A673 (cell line): ENCODE measurements around the gene GHRH. TPM values are rescaled to one million over a fixed set of nuclear protein-coding genes. Genes with fewer than 3 reads are reported as not detected.

Source experiments
- BruUV-seq: library from RNA; stranded (reverse); fragments of 400-500 nt; replicated peaks from 2 replicates; lab custom pipeline; 2021; lab: Mats Ljungman, UMichigan
- CTCF ChIA-PET: fragments of 300-600 bp; sonication (Branson Sonifier 250); formaldehyde crosslinking; loops from one replicate; lab custom pipeline; 2022; ENCODE audit warnings: antibody characterized with exemption; lab: Charles Lee
- POLR2A ChIA-PET: fragments of 300-600 bp; sonication (Branson Sonifier 250); formaldehyde crosslinking; loops from one replicate; lab custom pipeline; 2022; ENCODE audit warnings: antibody characterized with exemption; ENCODE audit not compliant: low non-redundant PET; lab: Charles Lee
- DNase-seq: peaks from one replicate; pipeline ENCODE4 v3.0.0-alpha.2; 2015; ENCODE audit warnings: low spot score
- H3K27ac ChIP-seq: fragments of 200-600 bp; sonication (generic); 2 replicates; pipeline ENCODE4 v1.5.1; 2016; ENCODE audit warnings: mixed run types, low read depth, mild to moderate bottlenecking, mixed read lengths, antibody characterized with exemption, low read length; ENCODE audit not compliant: poor library complexity, severe bottlenecking
- H3K27me3 ChIP-seq: fragments of 200-600 bp; sonication (generic); replicated peaks from 2 replicates; pipeline ENCODE4 v1.6.1; 2017; ENCODE audit warnings: mixed run types, low read depth, mild to moderate bottlenecking, mixed read lengths, antibody characterized with exemption, low read length; ENCODE audit not compliant: insufficient read depth, poor library complexity
- H3K36me3 ChIP-seq: fragments of 200-600 bp; sonication (generic); 2 replicates; pipeline ENCODE4 v1.6.1; 2016; ENCODE audit warnings: mixed run types, mild to moderate bottlenecking, mixed read lengths, antibody characterized with exemption, low read length; ENCODE audit not compliant: insufficient read depth, poor library complexity, severe bottlenecking
- H3K4me1 ChIP-seq: fragments of 200-600 bp; sonication (generic); 2 replicates; pipeline ENCODE4 v1.6.1; 2017; ENCODE audit warnings: mixed run types, mild to moderate bottlenecking, mixed read lengths, antibody characterized with exemption, low read length; ENCODE audit not compliant: insufficient read depth, poor library complexity, severe bottlenecking
- H3K4me3 ChIP-seq: fragments of 200-600 bp; sonication (generic); 2 replicates; pipeline ENCODE4 v1.5.1; 2016; ENCODE audit warnings: low read depth, mixed run types, mild to moderate bottlenecking, mixed read lengths, low read length; ENCODE audit not compliant: poor library complexity, severe bottlenecking
- H3K9me3 ChIP-seq: fragments of 200-600 bp; sonication (generic); 2 replicates; pipeline ENCODE4 v1.6.1; 2016; ENCODE audit warnings: mixed run types, low read depth, mild to moderate bottlenecking, mixed read lengths, antibody characterized with exemption, low read length; ENCODE audit not compliant: poor library complexity, severe bottlenecking
- CTCF ChIP-seq: fragments of 300-800, 200-600 bp; sonication (generic); conservative IDR thresholded peaks from 2 replicates; pipeline ENCODE4 v1.5.1; 2017; ENCODE audit warnings: low read depth, mild to moderate bottlenecking, antibody characterized with exemption, low read length, moderate library complexity, mixed read lengths
- EZH2 ChIP-seq: fragments of 200-600 bp; sonication (generic); IDR thresholded peaks from 2 replicates; pipeline ENCODE4 v1.6.1; 2017; ENCODE audit warnings: borderline replicate concordance, low read depth, mild to moderate bottlenecking, mixed read lengths, antibody characterized with exemption, low read length; ENCODE audit not compliant: poor library complexity, severe bottlenecking
- intact Hi-C: fragments of 100-400 bp; cut with micrococcal nuclease; formaldehyde crosslinking; loops from one replicate; pipeline ENCODE4 v1.10.0; 2022; ENCODE audit not compliant: unreplicated experiment
- total RNA-seq: library from RNA; stranded (reverse); gene quantifications from 2 replicates; pipeline ENCODE4 v1.2.3, GENCODE V29; 2021

Gene GHRH
- total RNA-seq, 1 experiment from 2014 or later = not detected

GRCh38 chr20:37205130-37205529 lies 56.5 kb downstream of the GHRH start:
- Histone ChIP-seq H3K36me3 (peaks cover 82% of the 10 kb centered on the region), H3K27me3 (no peaks in the 10 kb centered on the region), H3K4me3 (no peak overlapping the region), H3K9me3 (no peaks in the 10 kb centered on the region), H3K4me1 (peaks cover 8% of the 10 kb centered on the region), H3K27ac (no peak overlapping the region)
- intact Hi-C loops = no loop called here
- ChIA-PET POLR2A (no interaction called here), CTCF (interaction anchor here (0.6 kb wide), 1 partner anchor 276 kb away, joined by 3 read pairs; no protein-coding TSS in a partner anchor)
- no TSS peak for BruUV-seq
- DNase-seq = no peak
- TF ChIP-seq CTCF (no peak), EZH2 (no peak)

GRCh38 chr20:37204056-37204455 lies 57.6 kb downstream of the GHRH start:
- Histone ChIP-seq H3K27me3 (no peaks in the 10 kb centered on the region), H3K36me3 (peaks cover 80% of the 10 kb centered on the region), H3K4me1 (peaks cover 8% of the 10 kb centered on the region), H3K27ac (no peak overlapping the region), H3K4me3 (no peak overlapping the region), H3K9me3 (no peaks in the 10 kb centered on the region)
- no TSS peak for BruUV-seq
- DNase-seq = no peak
- ChIA-PET POLR2A (no interaction called here), CTCF (no interaction called here)
- TF ChIP-seq CTCF = no peak
- TF ChIP-seq EZH2 = no peak
- intact Hi-C loops = no loop called here

GRCh38 chr20:37202267-37202943 lies 59.2 kb downstream of the GHRH start:
- H3K27me3 ChIP-seq = no peaks in the 10 kb centered on the region
- CTCF ChIA-PET = no interaction called here

More at GRCh38 chr20:37202267-37202943, 59.2 kb downstream of the GHRH start:
- H3K27ac ChIP-seq = no peak overlapping the region
- intact Hi-C loops = loop anchor here (2.0 kb wide), 1 partner anchor 332 kb away; no protein-coding TSS in a partner anchor
- no peak overlapping the region for H3K4me3 ChIP-seq
- DNase-seq = peak; percentile 73
- H3K4me1 ChIP-seq = peaks cover 8% of the 10 kb centered on the region
- H3K9me3 ChIP-seq = no peaks in the 10 kb centered on the region
- TF ChIP-seq EZH2 (no peak), CTCF (peak; percentile 90)
- POLR2A ChIA-PET = no interaction called here
- BruUV-seq = no TSS peak
- peaks cover 82% of the 10 kb centered on the region for H3K36me3 ChIP-seq
